Measurements from ENCODE around the gene OR7A10. TPM values are rescaled to one million over a fixed set of nuclear protein-coding genes. Genes with fewer than 3 reads are reported as not detected.

The OR7A10 gene
- total RNA-seq, 1 experiment from 2014 or later, result not detected

GRCh38 chr19:14817052-14817451 lies 31.7 kb downstream of the OR7A10 start:
- DNase-seq, result no peak

GRCh38 chr19:14814982-14815652 lies 33.6 kb downstream of the OR7A10 start:
- no peak for DNase-seq
- H3K9me3 Mint-ChIP-seq (ENCODE audit: unreplicated experiment), result no peaks in the 10 kb centered on the region
- H3K4me1 Mint-ChIP-seq (ENCODE audit: low read depth, unreplicated experiment), result no peaks in the 10 kb centered on the region

More at GRCh38 chr19:14817052-14817451, 31.7 kb downstream of the OR7A10 start:
- H3K27ac Mint-ChIP-seq (ENCODE audit: unreplicated experiment), result no peak overlapping the region
- H3K36me3 Mint-ChIP-seq (ENCODE audit: insufficient read depth, unreplicated experiment), result no peaks in the 10 kb centered on the region
- H3K27me3 Mint-ChIP-seq (ENCODE audit: insufficient read depth, unreplicated experiment), result peaks cover 13% of the 10 kb centered on the region
- no peak for TF ChIP-seq CTCF (IDR thresholded peaks at IDR 0.05; ENCODE audit: insufficient read depth in 1 of 2, low read depth in 1 of 2, low read length in 1 of 2, severe bottlenecking in 1 of 2, unreplicated experiment in 1 of 2)
- ChIA-PET CTCF (no interaction called here), POLR2A (no interaction called here)
- intact Hi-C loops (cut with micrococcal nuclease; ENCODE audit: unreplicated experiment), result no loop called here
- no peaks in the 10 kb centered on the region for H3K9me3 ChIP-seq
- BruUV-seq (replicated peaks), result no TSS peak
- no peaks in the 10 kb centered on the region for H3K9me3 Mint-ChIP-seq (ENCODE audit: unreplicated experiment)
- no peaks in the 10 kb centered on the region for H3K36me3 ChIP-seq (ENCODE audit: control insufficient read depth, insufficient read depth, low read length)
- H3K4me1 ChIP-seq, result no peaks in the 10 kb centered on the region
- H3K27me3 ChIP-seq (replicated peaks; ENCODE audit: control insufficient read depth, insufficient read depth, low read length), result no peaks in the 10 kb centered on the region
- no peak overlapping the region for H3K4me3 ChIP-seq (ENCODE audit: low read depth, low read length)
- H3K4me1 Mint-ChIP-seq (ENCODE audit: low read depth, unreplicated experiment), result no peaks in the 10 kb centered on the region
- no peak overlapping the region for H3K4me3 Mint-ChIP-seq (ENCODE audit: unreplicated experiment)

GRCh38 chr19:14809272-14810057 lies 39.3 kb downstream of the OR7A10 start:
- Mint-ChIP-seq H3K27ac (ENCODE audit: unreplicated experiment) (no peak overlapping the region), H3K27me3 (ENCODE audit: insufficient read depth, unreplicated experiment) (peaks cover 5% of the 10 kb centered on the region), H3K4me3 (ENCODE audit: unreplicated experiment) (no peak overlapping the region), H3K4me1 (ENCODE audit: low read depth, unreplicated experiment) (no peaks in the 10 kb centered on the region), H3K9me3 (ENCODE audit: unreplicated experiment) (no peaks in the 10 kb centered on the region), H3K36me3 (ENCODE audit: insufficient read depth, unreplicated experiment) (no peaks in the 10 kb centered on the region)
- intact Hi-C loops (cut with micrococcal nuclease; ENCODE audit: unreplicated experiment), result no loop called here
- BruUV-seq (replicated peaks), result no TSS peak
- no peaks in the 10 kb centered on the region for H3K4me1 ChIP-seq
- no peak for TF ChIP-seq CTCF (IDR thresholded peaks at IDR 0.05; ENCODE audit: insufficient read depth in 1 of 2, low read depth in 1 of 2, low read length in 1 of 2, severe bottlenecking in 1 of 2, unreplicated experiment in 1 of 2)
- H3K36me3 ChIP-seq (ENCODE audit: control insufficient read depth, insufficient read depth, low read length), result no peaks in the 10 kb centered on the region
- H3K4me3 ChIP-seq (ENCODE audit: low read depth, low read length), result no peak overlapping the region
- H3K27me3 ChIP-seq (replicated peaks; ENCODE audit: control insufficient read depth, insufficient read depth, low read length), result no peaks in the 10 kb centered on the region; the same call in 1 of the 2 replicates
- no peak for DNase-seq
- ChIA-PET CTCF (no interaction called here), POLR2A (no interaction called here)
- H3K9me3 ChIP-seq, result no peaks in the 10 kb centered on the region

More at GRCh38 chr19:14814982-14815652, 33.6 kb downstream of the OR7A10 start:
- H3K27ac Mint-ChIP-seq (ENCODE audit: unreplicated experiment), result no peak overlapping the region
- Histone ChIP-seq H3K36me3 (ENCODE audit: control insufficient read depth, insufficient read depth, low read length) (no peaks in the 10 kb centered on the region), H3K4me3 (ENCODE audit: low read depth, low read length) (no peak overlapping the region), H3K27me3 (replicated peaks; ENCODE audit: control insufficient read depth, insufficient read depth, low read length) (no peaks in the 10 kb centered on the region), H3K9me3 (no peaks in the 10 kb centered on the region), H3K4me1 (no peaks in the 10 kb centered on the region)
- CTCF ChIA-PET, result no interaction called here
- no TSS peak for BruUV-seq (replicated peaks)
- TF ChIP-seq CTCF (IDR thresholded peaks at IDR 0.05; ENCODE audit: insufficient read depth in 1 of 2, low read depth in 1 of 2, low read length in 1 of 2, severe bottlenecking in 1 of 2, unreplicated experiment in 1 of 2), result no peak
- peaks cover 13% of the 10 kb centered on the region for H3K27me3 Mint-ChIP-seq (ENCODE audit: insufficient read depth, unreplicated experiment)
- H3K36me3 Mint-ChIP-seq (ENCODE audit: insufficient read depth, unreplicated experiment), result no peaks in the 10 kb centered on the region
- POLR2A ChIA-PET, result no interaction called here
- intact Hi-C loops (cut with micrococcal nuclease; ENCODE audit: unreplicated experiment), result no loop called here
- no peak overlapping the region for H3K4me3 Mint-ChIP-seq (ENCODE audit: unreplicated experiment)
